ENCODE measurements around the gene FIGNL2.
"Not testable (repeated sequence)": the region's sequence is repeated elsewhere in the genome, so short reads cannot be mapped to it uniquely, and the experiment has no call there.

DNA sequence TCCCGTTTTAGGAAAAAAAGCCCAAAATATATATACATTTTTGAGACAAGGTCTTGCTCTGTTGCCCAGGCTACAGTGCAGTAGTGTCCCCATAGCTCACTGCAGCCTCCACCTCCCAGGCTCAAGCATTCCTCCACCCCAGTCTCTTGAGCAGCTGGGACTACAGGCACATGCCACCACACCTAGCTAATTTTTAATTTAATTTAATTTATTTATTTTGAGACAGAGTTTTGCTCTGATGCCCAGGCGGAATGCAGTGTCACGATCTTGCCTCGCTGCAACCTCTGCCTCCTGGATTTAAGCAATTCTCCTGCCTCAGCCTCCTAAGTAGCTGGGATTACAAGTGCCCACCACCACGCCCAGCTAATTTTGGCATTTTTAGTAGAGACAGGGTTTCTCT, 16.7 kb downstream of the FIGNL2 start:
- TF ChIP-seq, protein P1, sequence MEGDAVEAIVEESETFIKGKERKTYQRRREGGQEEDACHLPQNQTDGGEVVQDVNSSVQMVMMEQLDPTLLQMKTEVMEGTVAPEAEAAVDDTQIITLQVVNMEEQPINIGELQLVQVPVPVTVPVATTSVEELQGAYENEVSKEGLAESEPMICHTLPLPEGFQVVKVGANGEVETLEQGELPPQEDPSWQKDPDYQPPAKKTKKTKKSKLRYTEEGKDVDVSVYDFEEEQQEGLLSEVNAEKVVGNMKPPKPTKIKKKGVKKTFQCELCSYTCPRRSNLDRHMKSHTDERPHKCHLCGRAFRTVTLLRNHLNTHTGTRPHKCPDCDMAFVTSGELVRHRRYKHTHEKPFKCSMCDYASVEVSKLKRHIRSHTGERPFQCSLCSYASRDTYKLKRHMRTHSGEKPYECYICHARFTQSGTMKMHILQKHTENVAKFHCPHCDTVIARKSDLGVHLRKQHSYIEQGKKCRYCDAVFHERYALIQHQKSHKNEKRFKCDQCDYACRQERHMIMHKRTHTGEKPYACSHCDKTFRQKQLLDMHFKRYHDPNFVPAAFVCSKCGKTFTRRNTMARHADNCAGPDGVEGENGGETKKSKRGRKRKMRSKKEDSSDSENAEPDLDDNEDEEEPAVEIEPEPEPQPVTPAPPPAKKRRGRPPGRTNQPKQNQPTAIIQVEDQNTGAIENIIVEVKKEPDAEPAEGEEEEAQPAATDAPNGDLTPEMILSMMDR (conservative IDR thresholded peaks at IDR 0.05; ENCODE audit: low read depth, low read length): not testable (repeated sequence)
- TF ChIP-seq EZH2 (IDR thresholded peaks at IDR 0.05; ENCODE audit: low read length, unreplicated experiment); EZH2phosphoT487 (IDR thresholded peaks at IDR 0.05; ENCODE audit: borderline replicate concordance, low read length): not testable (repeated sequence)

All from PC-3 (cell line).